HCT116 (cell line): Measurements from ENCODE around the gene USH1C. TPM values are rescaled to one million over a fixed set of nuclear protein-coding genes. Genes with fewer than 3 reads are reported as not detected.

ENCODE experiments used
- ATAC-seq: fragments of 200-7000 bp; cut with Tn5 transposase; 2 replicates; pipeline ENCODE4 v1.9.1; 2020; ENCODE audit warnings: mild to moderate bottlenecking, moderate library complexity
- BruUV-seq: library from RNA; stranded (reverse); fragments of 400-500 nt; replicated peaks from 2 replicates; lab custom pipeline; 2021; lab: Mats Ljungman, UMichigan
- CTCF ChIA-PET: fragments of 300-600 bp; sonication (Branson Sonifier 250); formaldehyde crosslinking; loops from one replicate; lab custom pipeline; 2021; ENCODE audit warnings: antibody characterized with exemption; lab: Charles Lee
- POLR2A ChIA-PET: fragments of 300-600, 350-600 bp; sonication (Branson Sonifier 250); formaldehyde crosslinking; loops from one replicate; lab custom pipeline; 2021; ENCODE audit warnings: antibody characterized with exemption; lab: Charles Lee
- RAD21 ChIA-PET, 2 experiments: fragments of 300-600 bp; sonication (Branson Sonifier 250); formaldehyde crosslinking; loops; one replicate each; lab custom pipeline; 2023; ENCODE audit warnings: low total read pairs in 2 of 2; ENCODE audit not compliant: uncharacterized antibody in 2 of 2, unreplicated experiment in 2 of 2, low non-redundant PET in 1 of 2; lab: Charles Lee
- DNase-seq: peaks from one replicate; pipeline ENCODE4 v3.0.0-alpha.2; 2010; ENCODE audit warnings: low read depth, low spot score
- H2AFZ ChIP-seq: fragments of 200-600 bp; shearing (Covaris generic), sonication (generic); 2 replicates; pipeline ENCODE4 v1.6.1; 2017; ENCODE audit warnings: low read depth, mixed run types, mixed read lengths, antibody characterized with exemption, low read length; ENCODE audit not compliant: poor library complexity, severe bottlenecking
- H3K27ac ChIP-seq: 2 replicates; pipeline ENCODE4 v1.5.1; 2012; ENCODE audit warnings: low read depth, low read length
- H3K27me3 ChIP-seq: fragments of 200-600 bp; sonication (generic); 2 replicates; pipeline ENCODE4 v1.6.1; 2016; ENCODE audit warnings: mixed run types, low read length, mixed read lengths; ENCODE audit not compliant: insufficient read depth
- H3K36me3 ChIP-seq, 2 experiments: fragments of 200-500 bp in 1 of 2; fragments of 200-600 bp in 1 of 2; sonication (Bioruptor generic) in 1 of 2; sonication (generic) in 1 of 2; 2 replicates each; pipeline versions ENCODE4 v1.5.1 to v1.6.1; 2014 to 2016; ENCODE audit warnings: low read length in 2 of 2, inconsistent platforms in 1 of 2, mixed read lengths in 1 of 2, mixed run types in 1 of 2; ENCODE audit not compliant: insufficient read depth in 2 of 2, control insufficient read depth in 1 of 2
- H3K4me1 ChIP-seq, 2 experiments: fragments of 200-600 bp in 1 of 2; sonication (generic) in 1 of 2; 2 replicates each; pipeline versions ENCODE4 v1.5.1 to v1.6.1; 2012 to 2017; ENCODE audit warnings: low read length in 2 of 2, inconsistent platforms in 1 of 2, mild to moderate bottlenecking in 1 of 2, mixed read lengths in 1 of 2, mixed run types in 1 of 2, moderate library complexity in 1 of 2; ENCODE audit not compliant: insufficient read depth in 2 of 2, control insufficient read depth in 1 of 2
- H3K4me2 ChIP-seq: fragments of 200-600 bp; sonication (generic); 2 replicates; pipeline ENCODE4 v1.6.1; 2017; ENCODE audit warnings: mixed run types, low read length, mixed read lengths
- H3K4me3 ChIP-seq, 2 experiments: fragments of 200-600 bp in 1 of 2; sonication (generic) in 1 of 2; replicated peaks in 1 of 2; 2 replicates each; pipeline ENCODE4 v1.5.1; 2011 to 2016; ENCODE audit warnings: low read length in 2 of 2, control low read depth in 1 of 2, low read depth in 1 of 2, mild to moderate bottlenecking in 1 of 2, mixed read lengths in 1 of 2, mixed run types in 1 of 2
- H3K79me2 ChIP-seq: fragments of 200-600 bp; sonication (generic); 2 replicates; pipeline ENCODE4 v1.6.1; 2017; ENCODE audit warnings: mild to moderate bottlenecking, mixed run types, low read length, moderate library complexity, mixed read lengths; ENCODE audit not compliant: insufficient read depth
- H3K9ac ChIP-seq: fragments of 200-600 bp; sonication (generic); 2 replicates; pipeline ENCODE4 v1.6.1; 2016; ENCODE audit warnings: low read length, mixed read lengths
- H3K9me2 ChIP-seq: fragments of 200-600 bp; sonication (generic), shearing (Covaris generic); 2 replicates; pipeline ENCODE4 v1.6.1; 2017; ENCODE audit warnings: mixed run types, mild to moderate bottlenecking, moderate library complexity; ENCODE audit not compliant: insufficient read depth
- H3K9me3 ChIP-seq, 2 experiments: fragments of 200-500 bp in 1 of 2; fragments of 200-600 bp in 1 of 2; sonication (Bioruptor generic) in 1 of 2; sonication (generic) in 1 of 2; 2 replicates each; pipeline ENCODE4 v1.6.1; 2014 to 2017; ENCODE audit warnings: low read length in 2 of 2, mixed read lengths in 2 of 2, inconsistent platforms in 1 of 2, low read depth in 1 of 2, mild to moderate bottlenecking in 1 of 2, mixed run types in 1 of 2, moderate library complexity in 1 of 2; ENCODE audit not compliant: control insufficient read depth in 1 of 2, insufficient read depth in 1 of 2
- H4K20me1 ChIP-seq: fragments of 200-600 bp; sonication (generic), shearing (Covaris generic); 2 replicates; pipeline ENCODE4 v1.6.1; 2017; ENCODE audit warnings: mixed run types, mild to moderate bottlenecking, moderate library complexity; ENCODE audit not compliant: insufficient read depth
- ATF3 ChIP-seq: IDR thresholded peaks from 2 replicates; pipeline ENCODE4 v1.6.1; 2012
- CTCF ChIP-seq, 3 experiments: fragments of 200-600 bp in 1 of 3; sonication (generic) in 1 of 3; IDR thresholded peaks in 2 of 3; conservative IDR thresholded peaks in 1 of 3; 2 replicates each; pipeline ENCODE4 v1.5.1; 2012 to 2017; ENCODE audit warnings: low read depth in 2 of 3, low read length in 2 of 3, antibody characterized with exemption in 1 of 3, borderline replicate concordance in 1 of 3, control low read depth in 1 of 3, mild to moderate bottlenecking in 1 of 3, mixed read lengths in 1 of 3, mixed run types in 1 of 3, moderate library complexity in 1 of 3; ENCODE audit not compliant: insufficient read depth in 1 of 3
- EGR1 ChIP-seq: IDR thresholded peaks from 2 replicates; pipeline ENCODE4 v1.6.1; 2012; ENCODE audit warnings: low read depth
- ELF1 ChIP-seq: IDR thresholded peaks from 2 replicates; pipeline ENCODE4 v1.6.1; 2012; ENCODE audit warnings: low read depth, borderline replicate concordance
- EZH2 ChIP-seq: fragments of 200-600 bp; sonication (generic); IDR thresholded peaks from 2 replicates; pipeline ENCODE4 v1.6.1; 2017; ENCODE audit warnings: antibody characterized with exemption, mixed run types
- FOSL1 ChIP-seq: IDR thresholded peaks from 2 replicates; pipeline ENCODE4 v1.6.1; 2012; ENCODE audit warnings: low read depth
- JUND ChIP-seq: IDR thresholded peaks from 2 replicates; pipeline ENCODE4 v1.6.1; 2012
- POLR2A ChIP-seq: IDR thresholded peaks from 2 replicates; pipeline ENCODE4 v1.7.0; 2011; ENCODE audit warnings: borderline replicate concordance; ENCODE audit not compliant: insufficient read depth, insufficient read length; ENCODE audit errors: extremely low read depth
- POLR2AphosphoS5 ChIP-seq: IDR thresholded peaks from 2 replicates; pipeline ENCODE4 v1.6.1; 2011; ENCODE audit warnings: mild to moderate bottlenecking, low read depth, low read length, moderate library complexity
- RAD21 ChIP-seq: IDR thresholded peaks from 2 replicates; pipeline ENCODE4 v1.6.1; 2012; ENCODE audit warnings: low read depth, mild to moderate bottlenecking
- REST ChIP-seq: IDR thresholded peaks from 2 replicates; pipeline ENCODE4 v1.6.1; 2012; ENCODE audit warnings: low read depth
- SIN3A ChIP-seq: IDR thresholded peaks from 2 replicates; pipeline ENCODE4 v1.6.1; 2012; ENCODE audit warnings: low read depth
- SP1 ChIP-seq: IDR thresholded peaks from 2 replicates; pipeline ENCODE4 v1.6.1; 2012; ENCODE audit warnings: low read depth
- SRF ChIP-seq: IDR thresholded peaks from 2 replicates; pipeline ENCODE4 v1.6.1; 2012; ENCODE audit warnings: low read depth
- ZBTB33 ChIP-seq: IDR thresholded peaks from 2 replicates; pipeline ENCODE4 v1.6.1; 2011; ENCODE audit warnings: mild to moderate bottlenecking, low read length, moderate library complexity; ENCODE audit not compliant: insufficient replicate concordance; ENCODE audit errors: extremely low read depth
- ZFX ChIP-seq: fragments of 450-650 bp; IDR thresholded peaks from 2 replicates; pipeline ENCODE4 v1.6.1; 2017
- intact Hi-C: fragments of 100-400 bp; cut with micrococcal nuclease; formaldehyde crosslinking; loops from 2 replicates; pipeline ENCODE4 v1.10.0; 2022
- total RNA-seq: library from RNA; stranded (reverse); gene quantifications from one replicate; pipeline ENCODE4 v1.2.1, GENCODE V29; 2021; ENCODE audit not compliant: unreplicated experiment

The USH1C gene
- total RNA-seq, 1 experiment from 2014 or later, result 13.4 TPM

- no peak for TF ChIP-seq ZBTB33
- no peak for TF ChIP-seq ZFX
- TF ChIP-seq, all 23 proteins: peak for 0
Observed at GRCh38 chr11:17515443-17516176, 28.6 kb downstream of the USH1C start (continued).

- no peaks in the 10 kb centered on the region for H3K4me1 ChIP-seq
- no peak overlapping the region for H3K27ac ChIP-seq
- no peak overlapping the region for H3K9ac ChIP-seq
- ChIA-PET POLR2A (no interaction called here), CTCF (interaction anchor here (0.8 to 1.2 kb wide), 2 partner anchors 14 to 128 kb away, joined by 3 to 4 read pairs; no protein-coding TSS in a partner anchor), RAD21 (no interaction called here)
- intact Hi-C loops, result no loop called here
- H3K79me2 ChIP-seq, result no peaks in the 10 kb centered on the region
- DNase-seq (no peak), ATAC-seq (no peak)
- H3K4me3 ChIP-seq, result no peak overlapping the region
- H3K27me3 ChIP-seq, result no peaks in the 10 kb centered on the region
- no peak overlapping the region for H2AFZ ChIP-seq
- H3K9me2 ChIP-seq, result no peaks in the 10 kb centered on the region
- H3K9me3 ChIP-seq, result no peaks in the 10 kb centered on the region
- no peak for TF ChIP-seq ELF1
- no peak for TF ChIP-seq EZH2
- no peak for TF ChIP-seq POLR2A
- no peak for TF ChIP-seq ATF3
- no peak for TF ChIP-seq SP1
- TF ChIP-seq POLR2AphosphoS5, result no peak
- TF ChIP-seq FOSL1, result no peak
- no peak for TF ChIP-seq CTCF (IDR thresholded peaks at IDR 0.05 in 2 of 3, conservative IDR thresholded peaks at IDR 0.05 in 1 of 3; ENCODE audit: borderline replicate concordance in 1 of 3, insufficient read depth in 1 of 3, low read depth in 2 of 3, low read length in 2 of 3)
- TF ChIP-seq EGR1, result no peak
- TF ChIP-seq SRF, result no peak
- no peak for TF ChIP-seq SIN3A
- no peak for TF ChIP-seq REST
- TF ChIP-seq RAD21, result no peak
- TF ChIP-seq JUND, result no peak
- no peaks in the 10 kb centered on the region for H4K20me1 ChIP-seq
- no TSS peak for BruUV-seq
- H3K36me3 ChIP-seq, result no peaks in the 10 kb centered on the region
- H3K4me2 ChIP-seq, result no peak overlapping the region
Observed at GRCh38 chr11:17514476-17514875, 29.7 kb downstream of the USH1C start.
